ENCODE results near the gene ARHGAP28. TPM values are rescaled to one million over a fixed set of nuclear protein-coding genes. Genes with fewer than 3 reads are reported as not detected.
A peak's percentile ranks its signal among the peaks of the same experiment; 100 is the strongest.

The ARHGAP28 gene, protein sequence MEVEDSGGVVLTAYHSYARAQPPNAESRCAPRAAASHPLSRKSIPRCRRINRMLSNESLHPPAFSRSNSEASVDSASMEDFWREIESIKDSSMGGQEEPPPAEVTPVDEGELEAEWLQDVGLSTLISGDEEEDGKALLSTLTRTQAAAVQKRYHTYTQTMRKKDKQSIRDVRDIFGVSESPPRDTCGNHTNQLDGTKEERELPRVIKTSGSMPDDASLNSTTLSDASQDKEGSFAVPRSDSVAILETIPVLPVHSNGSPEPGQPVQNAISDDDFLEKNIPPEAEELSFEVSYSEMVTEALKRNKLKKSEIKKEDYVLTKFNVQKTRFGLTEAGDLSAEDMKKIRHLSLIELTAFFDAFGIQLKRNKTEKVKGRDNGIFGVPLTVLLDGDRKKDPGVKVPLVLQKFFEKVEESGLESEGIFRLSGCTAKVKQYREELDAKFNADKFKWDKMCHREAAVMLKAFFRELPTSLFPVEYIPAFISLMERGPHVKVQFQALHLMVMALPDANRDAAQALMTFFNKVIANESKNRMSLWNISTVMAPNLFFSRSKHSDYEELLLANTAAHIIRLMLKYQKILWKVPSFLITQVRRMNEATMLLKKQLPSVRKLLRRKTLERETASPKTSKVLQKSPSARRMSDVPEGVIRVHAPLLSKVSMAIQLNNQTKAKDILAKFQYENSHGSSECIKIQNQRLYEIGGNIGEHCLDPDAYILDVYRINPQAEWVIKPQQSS
- total RNA-seq = not detected

DNA sequence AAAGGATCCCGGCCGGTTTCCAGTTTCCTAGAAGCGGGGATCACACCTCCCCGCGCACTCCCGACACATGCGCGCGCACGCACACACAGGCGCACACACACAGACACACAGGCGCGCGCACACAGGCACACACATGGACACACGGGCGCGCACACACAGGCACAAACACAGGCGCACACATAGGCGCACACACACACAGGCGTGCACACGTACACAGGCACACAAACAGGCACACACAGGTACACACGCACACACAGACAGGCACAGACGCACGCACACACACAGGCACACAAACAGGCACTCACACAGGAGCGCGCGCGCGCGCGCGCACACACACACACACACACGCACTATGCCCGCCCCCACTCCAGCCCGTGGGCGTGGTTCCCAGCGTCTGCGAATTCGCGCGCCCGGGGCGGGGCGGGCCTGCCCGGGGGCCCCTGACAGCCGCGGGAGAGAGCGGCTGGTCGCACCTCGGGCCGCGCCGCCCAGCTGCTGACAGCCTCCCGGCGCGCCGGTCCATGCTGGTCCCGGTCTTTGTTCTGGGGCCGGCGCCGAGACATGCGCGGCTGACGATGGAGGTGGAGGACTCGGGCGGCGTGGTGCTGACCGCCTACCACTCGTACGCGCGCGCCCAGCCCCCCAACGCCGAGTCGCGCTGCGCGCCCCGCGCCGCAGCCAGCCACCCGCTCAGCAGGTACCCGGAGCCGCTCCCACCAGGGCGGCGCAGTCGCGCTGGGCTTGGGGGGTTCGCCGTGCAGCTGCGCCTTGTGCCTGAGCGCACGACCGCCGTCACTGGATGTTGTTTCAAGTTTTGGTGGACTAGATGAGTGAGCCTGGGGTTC, at the start of gene ARHGAP28:
Gene ARHGAP28 (plus strand): TSS at position 470 of the 845 bp plus-strand sequence. CDS start 106 bp downstream, at position 576.
- H3K9me3 Mint-ChIP-seq = no peaks in the 10 kb centered on the region
- DNase-seq = peak; percentile 24
- ChIA-PET CTCF (no interaction called here), POLR2A (no interaction called here)
- peak; percentile 64 for ATAC-seq
- intact Hi-C loops (cut with micrococcal nuclease) = loop anchor here (10.0 kb wide), 1 partner anchor 65 kb away; no protein-coding TSS in a partner anchor
- TF ChIP-seq CTCF (IDR thresholded peaks at IDR 0.05) = no peak
- no peaks in the 10 kb centered on the region for H3K36me3 Mint-ChIP-seq (ENCODE audit: low read depth)
- H3K4me3 Mint-ChIP-seq = peak within 1 kb of the TSS; percentile 62
- H3K27me3 Mint-ChIP-seq = peaks cover 18% of the 10 kb centered on the region
- peaks cover 4% of the 10 kb centered on the region for H3K4me1 Mint-ChIP-seq (ENCODE audit: low read depth)
- no peak within 1 kb of the TSS for H3K27ac Mint-ChIP-seq

- DNase-seq (no peak), ATAC-seq (no peak)
- Mint-ChIP-seq H3K36me3 (ENCODE audit: low read depth) (no peaks in the 10 kb centered on the region), H3K4me1 (ENCODE audit: low read depth) (no peaks in the 10 kb centered on the region), H3K4me3 (no peak overlapping the region), H3K27me3 (no peaks in the 10 kb centered on the region), H3K27ac (no peak overlapping the region), H3K9me3 (no peaks in the 10 kb centered on the region)
- TF ChIP-seq CTCF (IDR thresholded peaks at IDR 0.05) = no peak
- ChIA-PET POLR2A (no interaction called here), CTCF (no interaction called here)
- intact Hi-C loops (cut with micrococcal nuclease) = no loop called here
Measured at GRCh38 chr18:6681331-6681875, 48.1 kb upstream of the ARHGAP28 start.

GRCh38 chr18:6682437-6683111, 46.9 kb upstream of the ARHGAP28 start:
- POLR2A ChIA-PET = no interaction called here
- ATAC-seq = no peak
- no peak for TF ChIP-seq CTCF (IDR thresholded peaks at IDR 0.05)
- no peaks in the 10 kb centered on the region for H3K36me3 Mint-ChIP-seq (ENCODE audit: low read depth)
- H3K27ac Mint-ChIP-seq = no peak overlapping the region
- no peaks in the 10 kb centered on the region for H3K27me3 Mint-ChIP-seq
- DNase-seq = no peak
- CTCF ChIA-PET = no interaction called here
- intact Hi-C loops (cut with micrococcal nuclease) = no loop called here
- no peaks in the 10 kb centered on the region for H3K4me1 Mint-ChIP-seq (ENCODE audit: low read depth)
- H3K4me3 Mint-ChIP-seq = no peak overlapping the region
- H3K9me3 Mint-ChIP-seq = no peaks in the 10 kb centered on the region

DNA sequence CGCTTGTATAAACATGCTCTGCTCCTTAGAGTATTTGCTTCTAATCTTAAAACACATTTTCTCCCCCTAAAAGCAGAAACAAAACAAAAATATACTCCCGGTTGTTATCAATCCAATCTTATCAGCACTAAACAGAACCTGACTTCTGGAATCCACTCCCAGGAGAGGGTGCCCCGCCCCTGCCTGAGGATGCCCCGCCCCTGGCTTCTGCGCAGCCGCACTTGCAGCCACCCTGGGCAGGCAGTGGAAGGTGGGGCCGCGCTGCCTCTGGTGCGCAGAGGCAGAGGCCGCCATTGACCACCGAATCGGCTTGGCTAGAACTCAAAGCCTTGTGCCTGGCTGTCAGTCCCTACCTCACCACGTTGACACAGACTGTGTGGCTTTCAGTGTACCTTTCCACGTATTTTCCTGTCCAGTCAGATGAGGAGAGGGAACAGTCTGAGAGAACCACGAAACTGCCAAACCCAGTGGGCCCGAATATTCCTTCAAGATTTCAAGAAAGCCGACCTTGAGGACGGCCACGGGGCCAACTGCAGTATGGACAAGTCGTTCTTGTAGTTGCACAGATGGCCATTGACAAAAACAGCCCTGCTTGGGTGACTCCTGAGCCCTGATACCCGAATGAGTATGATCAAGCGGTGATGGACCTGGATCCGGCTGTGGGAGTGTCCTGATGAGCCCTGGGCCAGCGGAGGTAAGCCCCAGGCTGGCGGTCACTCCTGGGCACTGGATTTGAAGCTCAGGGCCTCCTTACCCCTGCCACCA, 46.2 kb upstream of the ARHGAP28 start:
- ATAC-seq (no peak), DNase-seq (no peak)
- Mint-ChIP-seq H3K27ac (no peak overlapping the region), H3K4me3 (no peak overlapping the region), H3K27me3 (no peaks in the 10 kb centered on the region), H3K4me1 (ENCODE audit: low read depth) (no peaks in the 10 kb centered on the region), H3K36me3 (ENCODE audit: low read depth) (no peaks in the 10 kb centered on the region), H3K9me3 (no peaks in the 10 kb centered on the region)
- intact Hi-C loops (cut with micrococcal nuclease) = no loop called here
- no peak for TF ChIP-seq CTCF (IDR thresholded peaks at IDR 0.05)
- ChIA-PET CTCF (no interaction called here), POLR2A (no interaction called here)
